ENCODE results near the gene AGAP3.

AGAP3 gene

GRCh38 chr7:151087245-151088018 lies 1.2 kb downstream of the AGAP3 start:
- DNase-seq (ENCODE audit: low spot score): no peak

GRCh38 chr7:151088019-151088855 lies 2.0 kb downstream of the AGAP3 start:
- DNase-seq (ENCODE audit: low spot score) (no peak), FAIRE-seq (no peak)

More at GRCh38 chr7:151087245-151088018, 1.2 kb downstream of the AGAP3 start:
- no peak for FAIRE-seq

- FAIRE-seq (no peak), DNase-seq (ENCODE audit: low spot score) (no peak)
Measured at GRCh38 chr7:151088856-151089699, 2.8 kb downstream of the AGAP3 start.

GRCh38 chr7:151089893-151090730 lies 3.8 kb downstream of the AGAP3 start:
- DNase-seq (ENCODE audit: low spot score): no peak
- no peak for FAIRE-seq

- FAIRE-seq: no peak
Measured at GRCh38 chr7:151091003-151091402, 4.7 kb downstream of the AGAP3 start.

GRCh38 chr7:151091431-151091830 lies 5.2 kb downstream of the AGAP3 start:
- no peak for DNase-seq (ENCODE audit: low spot score)
- FAIRE-seq: no peak

More at GRCh38 chr7:151091003-151091402, 4.7 kb downstream of the AGAP3 start:
- DNase-seq (ENCODE audit: low spot score): no peak

- DNase-seq (ENCODE audit: low spot score): no peak
- no peak for FAIRE-seq
Measured at GRCh38 chr7:151091988-151092387, 5.7 kb downstream of the AGAP3 start.

- DNase-seq (ENCODE audit: low spot score) (no peak), FAIRE-seq (no peak)
Measured at GRCh38 chr7:151093748-151094147, 7.5 kb downstream of the AGAP3 start.

GRCh38 chr7:151094675-151095074 lies 8.4 kb downstream of the AGAP3 start:
- DNase-seq (ENCODE audit: low spot score): no peak
- FAIRE-seq: no peak

- no peak for FAIRE-seq
- DNase-seq (ENCODE audit: low spot score): no peak
Measured at GRCh38 chr7:151095123-151095797, 9.0 kb downstream of the AGAP3 start.

GRCh38 chr7:151095828-151096475 lies 9.7 kb downstream of the AGAP3 start:
- DNase-seq (ENCODE audit: low spot score) (no peak), FAIRE-seq (no peak)

- DNase-seq (ENCODE audit: low spot score) (no peak), FAIRE-seq (no peak)
Measured at GRCh38 chr7:151099486-151100211, 13.4 kb downstream of the AGAP3 start.

GRCh38 chr7:151100921-151101320 lies 14.6 kb downstream of the AGAP3 start:
- DNase-seq (ENCODE audit: low spot score) (no peak), FAIRE-seq (no peak)

- FAIRE-seq (no peak), DNase-seq (ENCODE audit: low spot score) (no peak)
Measured at GRCh38 chr7:151101621-151102396, 15.5 kb downstream of the AGAP3 start.

- DNase-seq (ENCODE audit: low spot score): no peak
- FAIRE-seq: no peak
Measured at GRCh38 chr7:151102991-151103390, 16.7 kb downstream of the AGAP3 start.

- DNase-seq (ENCODE audit: low spot score) (no peak), FAIRE-seq (no peak)
Measured at GRCh38 chr7:151103973-151104372, 17.7 kb downstream of the AGAP3 start.

GRCh38 chr7:151104411-151105235 lies 18.3 kb downstream of the AGAP3 start:
- FAIRE-seq (no peak), DNase-seq (ENCODE audit: low spot score) (no peak)

Data from urothelium cell line (cell line).